GM23338 (cell line): ENCODE results near the gene GRAMD1B.

Experiments
- CREB1 ChIP-seq: fragments of 250-450 bp; sonication (Bioruptor Pico); IDR thresholded peaks from 2 replicates; pipeline ENCODE4 v1.5.0; 2020; ENCODE audit warnings: low read depth, mild to moderate bottlenecking, moderate library complexity
- CTCF ChIP-seq, 2 experiments: fragments of 200-600 bp in 1 of 2; sonication (generic) in 1 of 2; conservative IDR thresholded peaks; 2 replicates each; pipeline versions ENCODE4 v1.5.1 to v1.6.1; 2016 to 2017; ENCODE audit warnings: antibody characterized with exemption in 2 of 2, low read depth in 2 of 2, mild to moderate bottlenecking in 2 of 2, moderate library complexity in 1 of 2
- EZH2 ChIP-seq: fragments of 200-600 bp; sonication (generic); IDR thresholded peaks from one replicate; pipeline ENCODE4 v1.8.0; 2017; ENCODE audit warnings: antibody characterized with exemption, mild to moderate bottlenecking, low read depth; ENCODE audit not compliant: unreplicated experiment
- EZH2phosphoT487 ChIP-seq: fragments of 200-600 bp; sonication (generic); IDR thresholded peaks from one replicate; pipeline ENCODE4 v1.8.1; 2018; ENCODE audit warnings: antibody characterized with exemption; ENCODE audit not compliant: unreplicated experiment
- JUNB ChIP-seq: IDR thresholded peaks from one replicate; pipeline ENCODE4 v1.6.1; 2016; ENCODE audit warnings: antibody characterized with exemption; ENCODE audit not compliant: unreplicated experiment
- NANOG ChIP-seq: IDR thresholded peaks from 2 replicates; pipeline ENCODE4 v1.6.1; 2016; ENCODE audit warnings: antibody characterized with exemption, borderline replicate concordance
- POLR2AphosphoS5 ChIP-seq: IDR thresholded peaks from 2 replicates; pipeline ENCODE4 v1.6.1; 2016; ENCODE audit warnings: antibody characterized with exemption, low read depth
- STAT1 ChIP-seq: IDR thresholded peaks from one replicate; pipeline ENCODE4 v1.6.1; 2016; ENCODE audit warnings: antibody characterized with exemption; ENCODE audit not compliant: unreplicated experiment
- ZNF114 ChIP-seq: fragments of 250-450 bp; sonication (Bioruptor Pico); IDR thresholded peaks from 2 replicates; pipeline ENCODE4 v1.5.0; 2020; ENCODE audit warnings: mild to moderate bottlenecking, moderate library complexity
- ZNF331 ChIP-seq: fragments of 250-450 bp; sonication (Bioruptor Pico); IDR thresholded peaks from 2 replicates; pipeline ENCODE4 v1.5.0; 2020; ENCODE audit warnings: low read depth, mild to moderate bottlenecking, moderate library complexity
- ZNF462 ChIP-seq: fragments of 250-450 bp; sonication (Bioruptor Pico); IDR thresholded peaks from 2 replicates; pipeline ENCODE4 v1.5.0; 2020; ENCODE audit warnings: mild to moderate bottlenecking, moderate library complexity
- TF ChIP-seq, protein P1 (sequence below): IDR thresholded peaks from one replicate; pipeline ENCODE4 v1.6.1; 2018; ENCODE audit warnings: antibody characterized with exemption; ENCODE audit not compliant: unreplicated experiment
- TF ChIP-seq, protein P2 (sequence below): IDR thresholded peaks from 2 replicates; pipeline ENCODE4 v1.6.1; 2016; ENCODE audit warnings: antibody characterized with exemption

- TF ChIP-seq CTCF (conservative IDR thresholded peaks at IDR 0.05; ENCODE audit: low read depth in 2 of 2) (no peak), EZH2phosphoT487 (no peak), EZH2 (no peak), JUNB (no peak), POLR2AphosphoS5 (no peak), ZNF114 (no peak), ZNF462 (CRISPR knock-in tag) (no peak), CREB1 (CRISPR knock-in tag) (no peak), NANOG (no peak), ZNF331 (CRISPR knock-in tag) (no peak), STAT1 (no peak)
- TF ChIP-seq, protein P1, sequence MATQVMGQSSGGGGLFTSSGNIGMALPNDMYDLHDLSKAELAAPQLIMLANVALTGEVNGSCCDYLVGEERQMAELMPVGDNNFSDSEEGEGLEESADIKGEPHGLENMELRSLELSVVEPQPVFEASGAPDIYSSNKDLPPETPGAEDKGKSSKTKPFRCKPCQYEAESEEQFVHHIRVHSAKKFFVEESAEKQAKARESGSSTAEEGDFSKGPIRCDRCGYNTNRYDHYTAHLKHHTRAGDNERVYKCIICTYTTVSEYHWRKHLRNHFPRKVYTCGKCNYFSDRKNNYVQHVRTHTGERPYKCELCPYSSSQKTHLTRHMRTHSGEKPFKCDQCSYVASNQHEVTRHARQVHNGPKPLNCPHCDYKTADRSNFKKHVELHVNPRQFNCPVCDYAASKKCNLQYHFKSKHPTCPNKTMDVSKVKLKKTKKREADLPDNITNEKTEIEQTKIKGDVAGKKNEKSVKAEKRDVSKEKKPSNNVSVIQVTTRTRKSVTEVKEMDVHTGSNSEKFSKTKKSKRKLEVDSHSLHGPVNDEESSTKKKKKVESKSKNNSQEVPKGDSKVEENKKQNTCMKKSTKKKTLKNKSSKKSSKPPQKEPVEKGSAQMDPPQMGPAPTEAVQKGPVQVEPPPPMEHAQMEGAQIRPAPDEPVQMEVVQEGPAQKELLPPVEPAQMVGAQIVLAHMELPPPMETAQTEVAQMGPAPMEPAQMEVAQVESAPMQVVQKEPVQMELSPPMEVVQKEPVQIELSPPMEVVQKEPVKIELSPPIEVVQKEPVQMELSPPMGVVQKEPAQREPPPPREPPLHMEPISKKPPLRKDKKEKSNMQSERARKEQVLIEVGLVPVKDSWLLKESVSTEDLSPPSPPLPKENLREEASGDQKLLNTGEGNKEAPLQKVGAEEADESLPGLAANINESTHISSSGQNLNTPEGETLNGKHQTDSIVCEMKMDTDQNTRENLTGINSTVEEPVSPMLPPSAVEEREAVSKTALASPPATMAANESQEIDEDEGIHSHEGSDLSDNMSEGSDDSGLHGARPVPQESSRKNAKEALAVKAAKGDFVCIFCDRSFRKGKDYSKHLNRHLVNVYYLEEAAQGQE: no peak
- TF ChIP-seq, protein P2, sequence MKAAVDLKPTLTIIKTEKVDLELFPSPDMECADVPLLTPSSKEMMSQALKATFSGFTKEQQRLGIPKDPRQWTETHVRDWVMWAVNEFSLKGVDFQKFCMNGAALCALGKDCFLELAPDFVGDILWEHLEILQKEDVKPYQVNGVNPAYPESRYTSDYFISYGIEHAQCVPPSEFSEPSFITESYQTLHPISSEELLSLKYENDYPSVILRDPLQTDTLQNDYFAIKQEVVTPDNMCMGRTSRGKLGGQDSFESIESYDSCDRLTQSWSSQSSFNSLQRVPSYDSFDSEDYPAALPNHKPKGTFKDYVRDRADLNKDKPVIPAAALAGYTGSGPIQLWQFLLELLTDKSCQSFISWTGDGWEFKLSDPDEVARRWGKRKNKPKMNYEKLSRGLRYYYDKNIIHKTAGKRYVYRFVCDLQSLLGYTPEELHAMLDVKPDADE: no peak
Measured at GRCh38 chr11:123386796-123387510, 43.1 kb upstream of the GRAMD1B start.
